Trophoblast cell (in vitro differentiated cells and primary cell): Measurements from ENCODE around the gene C1orf198.

Source experiments
- DNase-seq, 2 donors: peaks; one replicate each; pipeline ENCODE4 v3.0.0-alpha.2; 2016
- H2AFZ ChIP-seq: 2 replicates; pipeline ENCODE4 v1.6.1; 2013; ENCODE audit warnings: low read length, moderate library complexity, mild to moderate bottlenecking; ENCODE audit not compliant: insufficient read depth, poor library complexity
- H2AK5ac ChIP-seq: 2 replicates; pipeline ENCODE4 v1.6.1; 2013; ENCODE audit warnings: mild to moderate bottlenecking, low read length
- H2BK120ac ChIP-seq: 2 replicates; pipeline ENCODE4 v1.6.1; 2013; ENCODE audit warnings: low read length, mild to moderate bottlenecking, moderate library complexity; ENCODE audit not compliant: insufficient read depth, poor library complexity
- H2BK12ac ChIP-seq: 2 replicates; pipeline ENCODE4 v1.6.1; 2013; ENCODE audit warnings: mild to moderate bottlenecking, low read length, moderate library complexity
- H2BK5ac ChIP-seq: 2 replicates; pipeline ENCODE4 v1.6.1; 2013; ENCODE audit warnings: low read length, low read depth, moderate library complexity, mild to moderate bottlenecking; ENCODE audit not compliant: poor library complexity
- H3K14ac ChIP-seq: 2 replicates; pipeline ENCODE4 v1.6.1; 2013; ENCODE audit warnings: mild to moderate bottlenecking, low read length
- H3K18ac ChIP-seq: 2 replicates; pipeline ENCODE4 v1.6.1; 2013; ENCODE audit warnings: mild to moderate bottlenecking, low read length
- H3K23ac ChIP-seq: 2 replicates; pipeline ENCODE4 v1.6.1; 2013; ENCODE audit warnings: low read length
- H3K27ac ChIP-seq: 2 replicates; pipeline ENCODE4 v1.5.1; 2013; ENCODE audit warnings: low read depth, mild to moderate bottlenecking, inconsistent platforms, low read length, moderate library complexity
- H3K27me3 ChIP-seq: 2 replicates; pipeline ENCODE4 v1.6.1; 2013; ENCODE audit warnings: inconsistent platforms, mild to moderate bottlenecking, low read length, moderate library complexity; ENCODE audit not compliant: insufficient read depth
- H3K36me3 ChIP-seq, 2 experiments: 1 replicate in 1 of 2; 2 replicates in 1 of 2; pipeline ENCODE4 v1.6.1; 2013; ENCODE audit warnings: low read length in 2 of 2, mild to moderate bottlenecking in 2 of 2, moderate library complexity in 1 of 2; ENCODE audit not compliant: insufficient read depth in 2 of 2, control insufficient read depth in 1 of 2
- H3K4ac ChIP-seq: 2 replicates; pipeline ENCODE4 v1.6.1; 2013; ENCODE audit warnings: low read depth, mild to moderate bottlenecking, low read length, moderate library complexity
- H3K4me1 ChIP-seq, 2 experiments: 1 replicate in 1 of 2; 2 replicates in 1 of 2; pipeline ENCODE4 v1.6.1; 2013; ENCODE audit warnings: low read length in 2 of 2, mild to moderate bottlenecking in 2 of 2, moderate library complexity in 1 of 2; ENCODE audit not compliant: insufficient read depth in 2 of 2, control insufficient read depth in 1 of 2
- H3K4me2 ChIP-seq: 2 replicates; pipeline ENCODE4 v1.6.1; 2013; ENCODE audit warnings: inconsistent platforms, mild to moderate bottlenecking, low read length, moderate library complexity
- H3K4me3 ChIP-seq: 2 replicates; pipeline ENCODE4 v1.5.1; 2013; ENCODE audit warnings: mild to moderate bottlenecking, low read depth, low read length, inconsistent platforms
- H3K79me1 ChIP-seq: one replicate; pipeline ENCODE4 v1.6.1; 2013; ENCODE audit warnings: low read length
- H3K79me2 ChIP-seq: 2 replicates; pipeline ENCODE4 v1.6.1; 2013; ENCODE audit warnings: low read length, mild to moderate bottlenecking; ENCODE audit not compliant: control insufficient read depth, insufficient read depth, poor library complexity
- H3K9ac ChIP-seq: 2 replicates; pipeline ENCODE4 v1.6.1; 2013; ENCODE audit warnings: mild to moderate bottlenecking, low read length
- H3K9me3 ChIP-seq: 2 replicates; pipeline ENCODE4 v1.6.1; 2013; ENCODE audit warnings: low read depth, mild to moderate bottlenecking, control low read depth, inconsistent platforms, low read length; ENCODE audit not compliant: insufficient read depth
- H4K12ac ChIP-seq: 2 replicates; pipeline ENCODE4 v1.6.1; 2013; ENCODE audit warnings: low read depth, mild to moderate bottlenecking, low read length, moderate library complexity
- H4K8ac ChIP-seq: 2 replicates; pipeline ENCODE4 v1.6.1; 2013; ENCODE audit warnings: low read depth, mild to moderate bottlenecking, low read length, moderate library complexity
- H4K91ac ChIP-seq: one replicate; pipeline ENCODE4 v1.6.1; 2013; ENCODE audit warnings: low read depth, mild to moderate bottlenecking, low read length, moderate library complexity
- WGBS: extraction: QIAGEN DNeasy Blood & Tissue Kit; methylation state at CpG from one replicate; pipeline ENCODE4 v1.1.7; 2013; ENCODE audit warnings: missing lambda C conversion rate; ENCODE audit not compliant: insufficient read length, insufficient coverage; ENCODE audit errors: extremely low coverage; 5-methylcytosine and 5-hydroxymethylcytosine counted together

The C1orf198 gene

GRCh38 chr1:230857822-230858221, 10.5 kb downstream of the C1orf198 start:
- H2BK5ac ChIP-seq = no peak overlapping the region
- peak overlapping the region; percentile 20 for H3K4me2 ChIP-seq
- whole genome bisulfite sequencing = no CpG with 5 or more reads among the region's 1 CpG
- H3K79me1 ChIP-seq = peaks cover 33% of the 10 kb centered on the region
- H3K14ac ChIP-seq = no peak overlapping the region
- peaks cover 3% of the 10 kb centered on the region for H3K9me3 ChIP-seq
- peak overlapping the region; percentile 58 for H3K27ac ChIP-seq
- H2AK5ac ChIP-seq = no peak overlapping the region
- no peak overlapping the region for H3K18ac ChIP-seq
- H4K91ac ChIP-seq = no peak overlapping the region
- peak in 1 of 2 donors; percentile 59 for DNase-seq
- H3K79me2 ChIP-seq = peaks cover 13% of the 10 kb centered on the region
- no peak overlapping the region for H2AFZ ChIP-seq
- no peak overlapping the region for H3K4me3 ChIP-seq
- peaks cover 23% of the 10 kb centered on the region in 2 experiments for H3K36me3 ChIP-seq
- no peak overlapping the region for H4K12ac ChIP-seq
- H4K8ac ChIP-seq = no peak overlapping the region
- H3K27me3 ChIP-seq = no peaks in the 10 kb centered on the region
- no peak overlapping the region for H2BK120ac ChIP-seq
- H3K4ac ChIP-seq = peak overlapping the region; percentile 28
- no peak overlapping the region for H3K9ac ChIP-seq
- H2BK12ac ChIP-seq = no peak overlapping the region
- H3K4me1 ChIP-seq = peaks cover 36 to 48% of the 10 kb centered on the region in 2 experiments
- H3K23ac ChIP-seq = no peak overlapping the region

DNA sequence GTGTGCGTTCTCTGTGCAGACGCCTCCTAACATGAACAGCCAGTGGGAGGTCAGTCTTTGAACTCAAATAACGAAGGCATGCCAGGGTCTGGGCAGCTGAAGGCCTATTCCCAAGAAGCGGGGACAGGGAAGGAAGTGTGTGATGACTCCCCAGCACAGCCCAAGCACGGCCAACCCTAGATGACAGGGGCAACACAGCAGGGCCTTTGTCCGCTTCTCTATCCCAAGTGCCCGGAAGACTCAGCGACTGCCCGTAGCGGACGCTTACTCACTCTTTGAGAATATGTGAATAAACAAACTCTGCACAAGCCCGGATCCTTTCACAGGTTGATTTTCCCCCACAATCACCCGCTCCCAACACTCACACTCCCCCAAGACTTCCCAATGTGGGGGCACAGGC, 11.2 kb downstream of the C1orf198 start:
- Histone ChIP-seq H3K4ac (peak overlapping the region; percentile 85), H3K4me3 (no peak overlapping the region), H3K79me2 (peaks cover 13% of the 10 kb centered on the region), H2AK5ac (peak overlapping the region; percentile 75), H2AFZ (no peak overlapping the region), H3K27me3 (no peaks in the 10 kb centered on the region), H3K9ac (peak overlapping the region; percentile 2), H2BK120ac (peak overlapping the region; percentile 92), H3K36me3 (peaks cover 25% of the 10 kb centered on the region in 2 experiments), H3K23ac (no peak overlapping the region), H2BK12ac (peak overlapping the region; percentile 16), H3K27ac (peak overlapping the region; percentile 58), H3K79me1 (peaks cover 34% of the 10 kb centered on the region), H3K4me1 (peaks cover 37 to 48% of the 10 kb centered on the region in 2 experiments), H3K14ac (peak overlapping the region; percentile 92), H4K8ac (peak overlapping the region; percentile 27), H4K12ac (no peak overlapping the region), H3K18ac (peak overlapping the region; percentile 81), H4K91ac (peak overlapping the region; percentile 93), H2BK5ac (peak overlapping the region; percentile 84), H3K4me2 (no peak overlapping the region), H3K9me3 (peaks cover 5% of the 10 kb centered on the region)
- no CpG with 5 or more reads among the region's 13 CpGs for WGBS
- DNase-seq = no peak

- H3K4me1 ChIP-seq = peaks cover 39 to 48% of the 10 kb centered on the region in 2 experiments
- H3K9ac ChIP-seq = no peak overlapping the region
Measured at GRCh38 chr1:230855886-230856285, 12.4 kb downstream of the C1orf198 start.

GRCh38 chr1:230854423-230854822, 13.9 kb downstream of the C1orf198 start:
- H3K4me3 ChIP-seq = no peak overlapping the region
- H4K12ac ChIP-seq = no peak overlapping the region
- H2BK5ac ChIP-seq = no peak overlapping the region
- no peak overlapping the region for H2AFZ ChIP-seq
- H3K4me2 ChIP-seq = no peak overlapping the region
- no peak overlapping the region for H3K4ac ChIP-seq
- peaks cover 56% of the 10 kb centered on the region for H3K79me1 ChIP-seq
- peak overlapping the region; percentile 11 for H2AK5ac ChIP-seq
- H3K27me3 ChIP-seq = no peaks in the 10 kb centered on the region
- peaks cover 50 to 59% of the 10 kb centered on the region in 2 experiments for H3K4me1 ChIP-seq
- no CpG with 5 or more reads among the region's 7 CpGs for WGBS
- H3K79me2 ChIP-seq = peaks cover 21% of the 10 kb centered on the region
- DNase-seq = no peak
- H3K36me3 ChIP-seq = peaks cover 18 to 30% of the 10 kb centered on the region in 2 experiments
- no peak overlapping the region for H3K27ac ChIP-seq
- peak overlapping the region; percentile 32 for H4K8ac ChIP-seq
- peak overlapping the region; percentile 4 for H3K14ac ChIP-seq
- no peak overlapping the region for H3K23ac ChIP-seq
- no peak overlapping the region for H2BK120ac ChIP-seq
- peak overlapping the region; percentile 3 for H4K91ac ChIP-seq
- peak overlapping the region; percentile 48 for H2BK12ac ChIP-seq
- no peak overlapping the region for H3K9ac ChIP-seq
- H3K9me3 ChIP-seq = peaks cover 3% of the 10 kb centered on the region
- peak overlapping the region; percentile 6 for H3K18ac ChIP-seq

More at GRCh38 chr1:230855886-230856285, 12.4 kb downstream of the C1orf198 start:
- Histone ChIP-seq H2BK120ac (peak overlapping the region; percentile 64), H4K91ac (peak overlapping the region; percentile 45), H3K79me1 (peaks cover 43% of the 10 kb centered on the region), H3K79me2 (peaks cover 13% of the 10 kb centered on the region), H2AFZ (no peak overlapping the region), H3K4ac (peak overlapping the region; percentile 82), H3K18ac (peak overlapping the region; percentile 25), H3K9me3 (peaks cover 3% of the 10 kb centered on the region), H3K36me3 (peaks cover 18 to 25% of the 10 kb centered on the region in 2 experiments), H3K14ac (peak overlapping the region; percentile 21), H3K27me3 (no peaks in the 10 kb centered on the region), H3K4me3 (no peak overlapping the region), H3K27ac (peak overlapping the region; percentile 24), H4K8ac (peak overlapping the region; percentile 41), H2BK12ac (peak overlapping the region; percentile 60), H4K12ac (no peak overlapping the region), H2BK5ac (peak overlapping the region; percentile 77), H3K4me2 (no peak overlapping the region), H3K23ac (no peak overlapping the region), H2AK5ac (no peak overlapping the region)
- WGBS = no CpG with 5 or more reads among the region's 4 CpGs
- no peak for DNase-seq
